ENCODE measurements around the gene KIZ.

The KIZ gene

DNA sequence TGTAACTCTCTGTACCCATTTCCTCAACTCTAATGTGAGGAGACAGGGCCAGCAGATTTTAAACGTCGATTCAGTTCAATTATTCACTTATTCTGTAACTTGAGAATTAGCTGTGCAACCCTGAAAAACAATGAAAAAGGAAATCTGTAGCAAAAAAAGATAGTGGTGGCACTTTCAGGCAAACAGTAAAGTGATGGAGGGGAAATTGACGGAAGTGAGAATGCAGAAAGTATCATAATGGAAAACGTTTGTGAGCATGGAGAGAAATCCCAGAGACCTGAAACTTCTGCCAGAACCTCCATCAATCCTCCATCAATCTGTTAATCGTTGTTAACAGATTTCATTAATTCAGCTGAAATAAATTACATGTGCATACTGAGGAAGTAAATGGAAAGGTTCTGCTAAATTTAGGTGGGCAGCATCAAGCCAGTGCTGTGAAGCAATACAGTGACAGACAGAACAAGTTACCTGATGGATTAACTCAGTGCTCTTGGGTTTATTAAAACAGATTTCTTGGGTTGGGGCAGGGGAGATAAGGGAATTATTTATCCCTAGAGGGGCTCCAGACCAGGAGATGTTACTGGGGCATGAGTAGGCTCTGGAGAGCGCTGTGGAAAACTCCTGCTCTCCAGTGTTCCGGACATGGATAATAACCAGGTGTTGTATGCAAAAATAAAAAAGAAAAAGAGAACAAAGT lies 17.5 kb downstream of the KIZ start:
- in situ Hi-C loops (cut with MboI; ENCODE audit: low sequenced_read_pairs, unreplicated experiment), result no loop called here
- TF ChIP-seq, protein P1, sequence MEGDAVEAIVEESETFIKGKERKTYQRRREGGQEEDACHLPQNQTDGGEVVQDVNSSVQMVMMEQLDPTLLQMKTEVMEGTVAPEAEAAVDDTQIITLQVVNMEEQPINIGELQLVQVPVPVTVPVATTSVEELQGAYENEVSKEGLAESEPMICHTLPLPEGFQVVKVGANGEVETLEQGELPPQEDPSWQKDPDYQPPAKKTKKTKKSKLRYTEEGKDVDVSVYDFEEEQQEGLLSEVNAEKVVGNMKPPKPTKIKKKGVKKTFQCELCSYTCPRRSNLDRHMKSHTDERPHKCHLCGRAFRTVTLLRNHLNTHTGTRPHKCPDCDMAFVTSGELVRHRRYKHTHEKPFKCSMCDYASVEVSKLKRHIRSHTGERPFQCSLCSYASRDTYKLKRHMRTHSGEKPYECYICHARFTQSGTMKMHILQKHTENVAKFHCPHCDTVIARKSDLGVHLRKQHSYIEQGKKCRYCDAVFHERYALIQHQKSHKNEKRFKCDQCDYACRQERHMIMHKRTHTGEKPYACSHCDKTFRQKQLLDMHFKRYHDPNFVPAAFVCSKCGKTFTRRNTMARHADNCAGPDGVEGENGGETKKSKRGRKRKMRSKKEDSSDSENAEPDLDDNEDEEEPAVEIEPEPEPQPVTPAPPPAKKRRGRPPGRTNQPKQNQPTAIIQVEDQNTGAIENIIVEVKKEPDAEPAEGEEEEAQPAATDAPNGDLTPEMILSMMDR (IDR thresholded peaks at IDR 0.05; ENCODE audit: borderline replicate concordance, control extremely low read depth, extremely low read depth, insufficient read depth, missing control alignments), result no peak
- no peak for DNase-seq (ENCODE audit: low spot score)

DNA sequence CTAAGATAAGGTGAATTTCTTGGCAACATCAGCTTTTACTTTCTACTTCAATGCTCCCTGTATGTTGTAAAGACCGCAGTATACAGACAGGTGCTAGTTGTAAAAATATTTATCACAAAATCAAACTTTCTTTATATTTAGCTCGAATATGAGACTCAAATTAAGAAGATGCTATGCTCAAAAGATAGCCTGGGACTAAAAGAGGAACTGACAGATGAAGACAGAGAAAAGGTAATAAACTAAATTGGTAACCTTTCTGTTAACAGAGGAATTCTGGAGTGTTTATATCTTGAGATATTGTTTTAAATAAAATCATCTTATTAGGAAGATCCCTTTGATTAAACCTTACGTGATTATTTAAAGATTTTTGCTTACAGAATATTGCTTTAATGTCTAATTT lies 19.5 kb downstream of the KIZ start:
- in situ Hi-C loops (cut with MboI; ENCODE audit: low sequenced_read_pairs, unreplicated experiment), result no loop called here
- TF ChIP-seq, protein P1 (IDR thresholded peaks at IDR 0.05; ENCODE audit: borderline replicate concordance, control extremely low read depth, extremely low read depth, insufficient read depth, missing control alignments), result no peak
- no peak for DNase-seq (ENCODE audit: low spot score)

- DNase-seq (ENCODE audit: low spot score), result no peak
- in situ Hi-C loops (cut with MboI; ENCODE audit: low sequenced_read_pairs, unreplicated experiment), result no loop called here
- TF ChIP-seq, protein P1 (IDR thresholded peaks at IDR 0.05; ENCODE audit: borderline replicate concordance, control extremely low read depth, extremely low read depth, insufficient read depth, missing control alignments), result no peak
Measured at GRCh38 chr20:21146215-21146614, 20.3 kb downstream of the KIZ start.

DNA sequence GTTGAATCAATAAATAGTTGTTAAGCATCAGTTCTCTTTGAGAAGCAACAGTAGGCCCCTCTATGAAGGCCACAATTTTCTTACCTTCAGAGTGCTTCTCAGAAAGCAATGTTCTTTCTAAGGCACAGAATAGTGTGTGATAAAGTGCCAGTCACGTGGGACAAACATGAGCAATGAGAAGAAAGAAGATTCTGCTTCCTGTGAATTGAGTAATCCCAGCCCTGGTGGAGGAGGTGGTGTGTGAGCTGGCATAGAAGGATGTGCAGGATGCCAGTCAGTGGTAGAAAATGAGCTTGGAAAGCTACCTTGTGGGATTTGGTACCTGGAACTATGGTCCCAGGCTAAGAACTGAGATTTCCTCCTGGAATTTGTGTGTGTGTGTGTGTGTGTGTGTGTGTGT lies 21.7 kb downstream of the KIZ start:
- in situ Hi-C loops (cut with MboI; ENCODE audit: low sequenced_read_pairs, unreplicated experiment), result no loop called here
- DNase-seq (ENCODE audit: low spot score), result no peak
- TF ChIP-seq, protein P1 (IDR thresholded peaks at IDR 0.05; ENCODE audit: borderline replicate concordance, control extremely low read depth, extremely low read depth, insufficient read depth, missing control alignments), result no peak

DNA sequence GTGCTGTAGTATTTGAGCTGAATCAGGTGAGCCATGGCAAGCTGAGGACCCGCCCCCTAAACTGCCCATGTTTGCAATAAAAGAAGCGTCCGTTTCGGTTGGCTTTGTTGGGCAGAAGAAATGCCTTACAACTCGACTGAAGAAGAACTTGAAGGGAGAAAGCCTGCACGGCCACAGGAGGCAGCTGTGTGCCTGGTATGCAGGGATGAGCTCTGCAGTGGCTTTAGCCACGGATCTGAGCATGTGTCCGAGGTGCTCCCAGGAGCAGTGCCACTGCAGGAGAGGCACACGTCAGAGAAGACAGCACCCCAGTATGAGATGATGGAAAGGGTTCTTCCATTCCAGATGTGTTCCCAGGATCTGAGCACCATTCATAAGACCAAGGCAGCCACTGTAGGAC lies 23.5 kb downstream of the KIZ start:
- TF ChIP-seq, protein P1 (IDR thresholded peaks at IDR 0.05; ENCODE audit: borderline replicate concordance, control extremely low read depth, extremely low read depth, insufficient read depth, missing control alignments), result no peak
- in situ Hi-C loops (cut with MboI; ENCODE audit: low sequenced_read_pairs, unreplicated experiment), result no loop called here
- no peak for DNase-seq (ENCODE audit: low spot score)

- TF ChIP-seq, protein P1 (IDR thresholded peaks at IDR 0.05; ENCODE audit: borderline replicate concordance, control extremely low read depth, extremely low read depth, insufficient read depth, missing control alignments), result no peak
- in situ Hi-C loops (cut with MboI; ENCODE audit: low sequenced_read_pairs, unreplicated experiment), result no loop called here
- no peak for DNase-seq (ENCODE audit: low spot score)
Measured at GRCh38 chr20:21151791-21152190, 25.9 kb downstream of the KIZ start.

Measured in GM13976 (cell line).